BLaER1 (cell line): ENCODE measurements around the gene TCF4.

Experiments
- H3K27ac ChIP-seq: shearing (Covaris generic); formaldehyde crosslinking; 2 replicates; pipeline ENCODE4 v1.8.1; 2022
- H3K27me3 ChIP-seq: shearing (Covaris generic); formaldehyde crosslinking; 2 replicates; pipeline ENCODE4 v1.8.1; 2022
- H3K36me3 ChIP-seq: shearing (Covaris generic); formaldehyde crosslinking; 2 replicates; pipeline ENCODE4 v1.8.1; 2022
- H3K4me1 ChIP-seq: shearing (Covaris generic); formaldehyde crosslinking; 2 replicates; pipeline ENCODE4 v1.8.1; 2022
- H3K4me2 ChIP-seq: shearing (Covaris generic); formaldehyde crosslinking; 2 replicates; pipeline ENCODE4 v1.8.1; 2022
- H3K4me3 ChIP-seq: shearing (Covaris generic); formaldehyde crosslinking; 2 replicates; pipeline ENCODE4 v1.8.1; 2022
- H3K9ac ChIP-seq: shearing (Covaris generic); formaldehyde crosslinking; 2 replicates; pipeline ENCODE4 v1.8.1; 2022
- H3K9me3 ChIP-seq: shearing (Covaris generic); formaldehyde crosslinking; 2 replicates; pipeline ENCODE4 v1.8.1; 2022
- H4K20me1 ChIP-seq: shearing (Covaris generic); formaldehyde crosslinking; 2 replicates; pipeline ENCODE4 v1.8.1; 2022
- Cebpa-rat ChIP-seq: shearing (Covaris generic); IDR thresholded peaks from 2 replicates; pipeline ENCODE4 v1.8.1; 2022

Gene TCF4

GRCh38 chr18:55395799-55396198 lies 192.2 kb downstream of the TCF4 start:
- Histone ChIP-seq H3K36me3 (peaks cover 77% of the 10 kb centered on the region), H3K4me3 (no peak overlapping the region), H3K4me2 (no peak overlapping the region), H3K27ac (no peak overlapping the region), H4K20me1 (peaks cover 100% of the 10 kb centered on the region), H3K9me3 (no peaks in the 10 kb centered on the region), H3K4me1 (no peaks in the 10 kb centered on the region), H3K9ac (no peak overlapping the region), H3K27me3 (no peaks in the 10 kb centered on the region)
- TF ChIP-seq Cebpa-rat: no peak

- no peak for TF ChIP-seq Cebpa-rat
- H3K4me2 ChIP-seq: no peak overlapping the region
- H3K4me3 ChIP-seq: no peak overlapping the region
- no peak overlapping the region for H3K27ac ChIP-seq
- H3K9me3 ChIP-seq: peaks cover 2% of the 10 kb centered on the region
- H3K36me3 ChIP-seq: peaks cover 93% of the 10 kb centered on the region
- no peaks in the 10 kb centered on the region for H3K4me1 ChIP-seq
- no peaks in the 10 kb centered on the region for H3K27me3 ChIP-seq
- peaks cover 100% of the 10 kb centered on the region for H4K20me1 ChIP-seq
- H3K9ac ChIP-seq: no peak overlapping the region
Measured at GRCh38 chr18:55390898-55391297, 197.1 kb downstream of the TCF4 start.

GRCh38 chr18:55387139-55387984 lies 200.6 kb downstream of the TCF4 start:
- Histone ChIP-seq H3K36me3 (peaks cover 99% of the 10 kb centered on the region), H3K27ac (no peak overlapping the region), H3K4me1 (no peaks in the 10 kb centered on the region), H3K4me2 (no peak overlapping the region), H3K9me3 (peaks cover 27% of the 10 kb centered on the region), H4K20me1 (peaks cover 100% of the 10 kb centered on the region), H3K9ac (no peak overlapping the region), H3K27me3 (no peaks in the 10 kb centered on the region), H3K4me3 (no peak overlapping the region)
- TF ChIP-seq Cebpa-rat: no peak

GRCh38 chr18:55386545-55386944 lies 201.4 kb downstream of the TCF4 start:
- no peak overlapping the region for H3K4me3 ChIP-seq
- H3K27me3 ChIP-seq: no peaks in the 10 kb centered on the region
- H3K4me2 ChIP-seq: no peak overlapping the region
- no peak overlapping the region for H3K9ac ChIP-seq
- no peak overlapping the region for H3K27ac ChIP-seq
- no peak for TF ChIP-seq Cebpa-rat
- peaks cover 97% of the 10 kb centered on the region for H3K36me3 ChIP-seq
- H3K9me3 ChIP-seq: peaks cover 29% of the 10 kb centered on the region
- H3K4me1 ChIP-seq: no peaks in the 10 kb centered on the region
- H4K20me1 ChIP-seq: peaks cover 100% of the 10 kb centered on the region

- H3K4me2 ChIP-seq: no peak overlapping the region
- H3K27me3 ChIP-seq: no peaks in the 10 kb centered on the region
- peaks cover 95% of the 10 kb centered on the region for H3K36me3 ChIP-seq
- no peak overlapping the region for H3K27ac ChIP-seq
- no peak overlapping the region for H3K9ac ChIP-seq
- peaks cover 100% of the 10 kb centered on the region for H4K20me1 ChIP-seq
- no peaks in the 10 kb centered on the region for H3K4me1 ChIP-seq
- H3K9me3 ChIP-seq: peaks cover 29% of the 10 kb centered on the region
- no peak overlapping the region for H3K4me3 ChIP-seq
- TF ChIP-seq Cebpa-rat: no peak
Measured at GRCh38 chr18:55385770-55386169, 202.2 kb downstream of the TCF4 start.

GRCh38 chr18:55384551-55385275 lies 203.3 kb downstream of the TCF4 start:
- Histone ChIP-seq H3K27me3 (no peaks in the 10 kb centered on the region), H3K27ac (no peak overlapping the region), H3K4me1 (no peaks in the 10 kb centered on the region), H3K4me3 (no peak overlapping the region), H3K4me2 (no peak overlapping the region), H3K36me3 (peaks cover 95% of the 10 kb centered on the region), H3K9me3 (peaks cover 34% of the 10 kb centered on the region), H3K9ac (no peak overlapping the region), H4K20me1 (peaks cover 100% of the 10 kb centered on the region)
- no peak for TF ChIP-seq Cebpa-rat

GRCh38 chr18:55384115-55384514 lies 203.9 kb downstream of the TCF4 start:
- Histone ChIP-seq H3K4me2 (no peak overlapping the region), H3K4me3 (no peak overlapping the region), H3K9me3 (peaks cover 35% of the 10 kb centered on the region), H4K20me1 (peaks cover 100% of the 10 kb centered on the region), H3K36me3 (peaks cover 95% of the 10 kb centered on the region), H3K9ac (no peak overlapping the region), H3K4me1 (no peaks in the 10 kb centered on the region), H3K27me3 (no peaks in the 10 kb centered on the region), H3K27ac (no peak overlapping the region)
- no peak for TF ChIP-seq Cebpa-rat

GRCh38 chr18:55382277-55382805 lies 205.7 kb downstream of the TCF4 start:
- no peaks in the 10 kb centered on the region for H3K27me3 ChIP-seq
- no peak for TF ChIP-seq Cebpa-rat
- H3K4me2 ChIP-seq: no peak overlapping the region
- no peak overlapping the region for H3K27ac ChIP-seq
- H4K20me1 ChIP-seq: peaks cover 100% of the 10 kb centered on the region
- peaks cover 87% of the 10 kb centered on the region for H3K36me3 ChIP-seq
- H3K9me3 ChIP-seq: peaks cover 35% of the 10 kb centered on the region
- no peak overlapping the region for H3K9ac ChIP-seq
- H3K4me1 ChIP-seq: no peaks in the 10 kb centered on the region
- H3K4me3 ChIP-seq: no peak overlapping the region

GRCh38 chr18:55381277-55381676 lies 206.7 kb downstream of the TCF4 start:
- Histone ChIP-seq H3K27ac (no peak overlapping the region), H3K4me2 (no peak overlapping the region), H3K9me3 (peaks cover 45% of the 10 kb centered on the region), H3K9ac (no peak overlapping the region), H3K36me3 (peaks cover 87% of the 10 kb centered on the region), H4K20me1 (peaks cover 100% of the 10 kb centered on the region), H3K27me3 (no peaks in the 10 kb centered on the region), H3K4me1 (no peaks in the 10 kb centered on the region), H3K4me3 (no peak overlapping the region)
- no peak for TF ChIP-seq Cebpa-rat

- peaks cover 85% of the 10 kb centered on the region for H3K36me3 ChIP-seq
- peaks cover 100% of the 10 kb centered on the region for H4K20me1 ChIP-seq
- H3K4me1 ChIP-seq: no peaks in the 10 kb centered on the region
- no peak overlapping the region for H3K9ac ChIP-seq
- H3K27ac ChIP-seq: no peak overlapping the region
- H3K9me3 ChIP-seq: peaks cover 45% of the 10 kb centered on the region
- no peaks in the 10 kb centered on the region for H3K27me3 ChIP-seq
- H3K4me3 ChIP-seq: no peak overlapping the region
- TF ChIP-seq Cebpa-rat: no peak
- H3K4me2 ChIP-seq: no peak overlapping the region
Measured at GRCh38 chr18:55380589-55380988, 207.4 kb downstream of the TCF4 start.
